ENCODE results near the gene BAG1. TPM values are rescaled to one million over a fixed set of nuclear protein-coding genes. Genes with fewer than 3 reads are reported as not detected.

BAG1 gene
- total RNA-seq, 6 donors from 2014 or later: 55.5 to 157 (median 129) TPM

GRCh38 chr9:33236571-33236970 lies 27.9 kb downstream of the BAG1 start:
- no peak overlapping the region for H3K27ac ChIP-seq
- 70 to 84% methylated on average over 3 of the region's 3 CpGs for WGBS, 2 donors
- DNase-seq (no peak), ATAC-seq (ENCODE audit: low FRiP score in 2 of 2) (no peak)
- no peaks in the 10 kb centered on the region for H3K36me3 ChIP-seq
- no peak overlapping the region for H3K4me3 ChIP-seq
- no peaks in the 10 kb centered on the region for H3K9me3 ChIP-seq
- H3K4me1 ChIP-seq: peaks cover 0 to 14% (median 6%) of the 10 kb centered on the region in 4 donors
- TF ChIP-seq EP300 (IDR thresholded peaks at IDR 0.05): no peak
- no peak for TF ChIP-seq POLR2A (IDR thresholded peaks at IDR 0.05)
- TF ChIP-seq CTCF (IDR thresholded peaks at IDR 0.05): no peak
- no peak for TF ChIP-seq POLR2AphosphoS5 (IDR thresholded peaks at IDR 0.05)
- no peaks in the 10 kb centered on the region for H3K27me3 ChIP-seq

- WGBS, 2 donors: 70 to 84% methylated on average over 8 to 9 of the region's 9 CpGs
- no peaks in the 10 kb centered on the region for H3K36me3 ChIP-seq
- TF ChIP-seq CTCF (IDR thresholded peaks at IDR 0.05): no peak
- TF ChIP-seq EP300 (IDR thresholded peaks at IDR 0.05): no peak
- TF ChIP-seq POLR2AphosphoS5 (IDR thresholded peaks at IDR 0.05): no peak
- no peak for TF ChIP-seq POLR2A (IDR thresholded peaks at IDR 0.05)
- H3K27ac ChIP-seq: peak overlapping the region in 2 of 4 donors; percentile 37 to 52
- no peaks in the 10 kb centered on the region for H3K27me3 ChIP-seq
- H3K9me3 ChIP-seq: no peaks in the 10 kb centered on the region
- peaks cover 0 to 14% (median 6%) of the 10 kb centered on the region in 4 donors for H3K4me1 ChIP-seq
- ATAC-seq (ENCODE audit: low FRiP score in 2 of 2): no peak
- no peak overlapping the region for H3K4me3 ChIP-seq
- DNase-seq: no peak
These were observed 29.7 kb downstream of the BAG1 start for GRCh38 chr9:33234511-33235467.

GRCh38 chr9:33233626-33234342 lies 30.7 kb downstream of the BAG1 start:
- ATAC-seq (ENCODE audit: low FRiP score in 2 of 2): peak; percentile 38 to 71
- TF ChIP-seq POLR2A (IDR thresholded peaks at IDR 0.05): no peak
- peak in 1 of 4 donors; percentile 53 for TF ChIP-seq EP300 (IDR thresholded peaks at IDR 0.05)
- no peak for TF ChIP-seq CTCF (IDR thresholded peaks at IDR 0.05)
- TF ChIP-seq POLR2AphosphoS5 (IDR thresholded peaks at IDR 0.05): peak; percentile 48 to 61
- Histone ChIP-seq H3K4me3 (no peak overlapping the region), H3K27me3 (no peaks in the 10 kb centered on the region), H3K36me3 (no peaks in the 10 kb centered on the region), H3K9me3 (no peaks in the 10 kb centered on the region), H3K4me1 (peaks cover 0 to 17% (median 7%) of the 10 kb centered on the region in 4 donors), H3K27ac (peak overlapping the region in 2 of 4 donors; percentile 37 to 52)
- DNase-seq: peak; percentile 24 to 88
- 23% methylated on average over 1 of the region's 1 CpG; no CpG with 5 or more reads in 1 of the 2 donors for WGBS, 2 donors

- 92 to 93% methylated on average over 6 of the region's 6 CpGs for WGBS, 2 donors
- no peak for DNase-seq
These were observed 31.7 kb downstream of the BAG1 start for GRCh38 chr9:33232815-33233214.

More at GRCh38 chr9:33232815-33233214, 31.7 kb downstream of the BAG1 start:
- no peaks in the 10 kb centered on the region for H3K27me3 ChIP-seq
- H3K4me1 ChIP-seq: peaks cover 0 to 17% (median 7%) of the 10 kb centered on the region in 4 donors
- no peak for ATAC-seq (ENCODE audit: low FRiP score in 2 of 2)
- H3K27ac ChIP-seq: no peak overlapping the region
- no peak overlapping the region for H3K4me3 ChIP-seq
- H3K9me3 ChIP-seq: no peaks in the 10 kb centered on the region
- no peak for TF ChIP-seq CTCF (IDR thresholded peaks at IDR 0.05)
- no peak for TF ChIP-seq EP300 (IDR thresholded peaks at IDR 0.05)
- no peak for TF ChIP-seq POLR2A (IDR thresholded peaks at IDR 0.05)
- no peaks in the 10 kb centered on the region for H3K36me3 ChIP-seq

Measured in upper lobe of left lung (tissue), 6 donors.